Thymus (tissue), 11 donors: ENCODE results near the gene KCNK6. TPM values are rescaled to one million over a fixed set of nuclear protein-coding genes. Genes with fewer than 3 reads are reported as not detected.

ENCODE experiments used
- DNase-seq, 9 donors: peaks; one replicate each; pipeline ENCODE4 v3.0.0-alpha.2; 2013; ENCODE audit warnings: low spot score in 9 of 9, low read depth in 6 of 9, missing footprints in 1 of 9
- H3K27ac ChIP-seq, 2 donors: one replicate each; pipeline ENCODE4 v1.5.1; 2013; ENCODE audit warnings: control low read depth in 1 of 2, low read depth in 1 of 2, low read length in 1 of 2, mild to moderate bottlenecking in 1 of 2, moderate library complexity in 1 of 2
- H3K27me3 ChIP-seq, 2 donors: one replicate each; pipeline ENCODE4 v1.5.1; 2013; ENCODE audit warnings: low read length in 1 of 2; ENCODE audit not compliant: control insufficient read depth in 2 of 2, insufficient read depth in 1 of 2
- H3K36me3 ChIP-seq, 2 donors: one replicate each; pipeline ENCODE4 v1.5.1; 2013; ENCODE audit warnings: low read length in 1 of 2, mild to moderate bottlenecking in 1 of 2, moderate library complexity in 1 of 2; ENCODE audit not compliant: control insufficient read depth in 2 of 2, insufficient read depth in 2 of 2
- H3K4me1 ChIP-seq, 2 donors: one replicate each; pipeline ENCODE4 v1.5.1; 2013; ENCODE audit warnings: low read length in 2 of 2; ENCODE audit not compliant: control insufficient read depth in 2 of 2, insufficient read depth in 2 of 2
- H3K4me3 ChIP-seq, 2 donors: one replicate each; pipeline ENCODE4 v1.5.1; 2013; ENCODE audit warnings: low read length in 2 of 2, control low read depth in 1 of 2, mild to moderate bottlenecking in 1 of 2
- H3K9me3 ChIP-seq, 2 donors: one replicate each; pipeline ENCODE4 v1.5.1; 2013; ENCODE audit warnings: low read length in 1 of 2, mild to moderate bottlenecking in 1 of 2; ENCODE audit not compliant: control insufficient read depth in 2 of 2, insufficient read depth in 1 of 2
- WGBS: extraction: QIAGEN DNeasy Blood & Tissue Kit; methylation state at CpG from one replicate; pipeline ENCODE4 v1.1.7; 2013; 5-methylcytosine and 5-hydroxymethylcytosine counted together
- polyA plus RNA-seq: library from polyadenylated mRNA; stranded (reverse); fragments of 200-250 nt; gene quantifications from one replicate; pipeline ENCODE4 v1.2.3, GENCODE V29; 2013
- total RNA-seq: library from RNA; stranded (reverse); fragments of 120-200 nt; gene quantifications from one replicate; pipeline ENCODE4 v1.2.4, GENCODE V29; 2013
- donor health status: healthy.

Gene KCNK6
- total and polyA plus RNA-seq, 2 donors: 3.4 to 5.2 TPM

- Histone ChIP-seq H3K27ac (peak within 1 kb of the TSS; percentile 83 to 84), H3K4me1 (peaks cover 11 to 36% of the 10 kb centered on the region in 2 donors), H3K9me3 (no peaks in the 10 kb centered on the region), H3K4me3 (peak within 1 kb of the TSS; percentile 69 to 70), H3K27me3 (peaks cover 3 to 28% of the 10 kb centered on the region in 2 donors), H3K36me3 (no peaks in the 10 kb centered on the region)
- 1% methylated on average over 64 of the region's 64 CpGs for WGBS
- DNase-seq: peak; percentile 82 to 97 (median 90)
Observed at GRCh38 chr19:38315657-38316476, 3.8 kb upstream of the KCNK6 start, which contains the start of gene YIF1B. Gene YIF1B (minus strand): TSS chr19:38315947. CDS start chr19:38315917, 30 bp downstream.

- DNase-seq: no peak
- H3K27ac ChIP-seq: peak overlapping the region; percentile 82 to 84
- WGBS: 26% methylated on average over 8 of the region's 8 CpGs
- peaks cover 0 to under 1% of the 10 kb centered on the region in 2 donors for H3K9me3 ChIP-seq
- H3K36me3 ChIP-seq: no peaks in the 10 kb centered on the region
- H3K27me3 ChIP-seq: peaks cover 3 to 35% of the 10 kb centered on the region in 2 donors
- H3K4me3 ChIP-seq: peak overlapping the region; percentile 48 to 69
- peaks cover 11 to 39% of the 10 kb centered on the region in 2 donors for H3K4me1 ChIP-seq
Observed at GRCh38 chr19:38316477-38317067, 3.1 kb upstream of the KCNK6 start.

- Histone ChIP-seq H3K9me3 (peaks cover 0 to 1% of the 10 kb centered on the region in 2 donors), H3K4me3 (peak overlapping the region; percentile 6 to 30), H3K27me3 (peaks cover 3 to 37% of the 10 kb centered on the region in 2 donors), H3K36me3 (no peaks in the 10 kb centered on the region), H3K4me1 (peaks cover 11 to 39% of the 10 kb centered on the region in 2 donors), H3K27ac (peak overlapping the region; percentile 64 to 84)
- peak in 5 of 9 donors; percentile 22 to 67 (median 38) for DNase-seq
- 5% methylated on average over 11 of the region's 11 CpGs for WGBS
Observed at GRCh38 chr19:38317104-38317612, 2.5 kb upstream of the KCNK6 start.

- H3K4me1 ChIP-seq: peaks cover 11 to 39% of the 10 kb centered on the region in 2 donors
- H3K4me3 ChIP-seq: no peak overlapping the region
- 75% methylated on average over 6 of the region's 6 CpGs for WGBS
- peaks cover 0 to 1% of the 10 kb centered on the region in 2 donors for H3K9me3 ChIP-seq
- peaks cover 3 to 37% of the 10 kb centered on the region in 2 donors for H3K27me3 ChIP-seq
- H3K27ac ChIP-seq: no peak overlapping the region
- H3K36me3 ChIP-seq: no peaks in the 10 kb centered on the region
- DNase-seq: no peak
Observed at GRCh38 chr19:38318660-38319059, 985 bp upstream of the KCNK6 start.

GRCh38 chr19:38320969-38321339 is 1.3 kb downstream of the KCNK6 start:
- no peak overlapping the region for H3K27ac ChIP-seq
- peaks cover 9 to 35% of the 10 kb centered on the region in 2 donors for H3K4me1 ChIP-seq
- no peak overlapping the region for H3K4me3 ChIP-seq

GRCh38 chr19:38321646-38322196 is 2.1 kb downstream of the KCNK6 start:
- Histone ChIP-seq H3K27me3 (peaks cover 3 to 37% of the 10 kb centered on the region in 2 donors), H3K4me3 (no peak overlapping the region), H3K4me1 (peaks cover 8 to 27% of the 10 kb centered on the region in 2 donors), H3K27ac (peak overlapping the region in 1 of 2 donors; percentile 11), H3K36me3 (peaks cover 0 to 2% of the 10 kb centered on the region in 2 donors), H3K9me3 (peaks cover 0 to 1% of the 10 kb centered on the region in 2 donors)
- DNase-seq: no peak
- 90% methylated on average over 11 of the region's 11 CpGs for WGBS

More at GRCh38 chr19:38320969-38321339, 1.3 kb downstream of the KCNK6 start:
- Histone ChIP-seq H3K9me3 (peaks cover 0 to 1% of the 10 kb centered on the region in 2 donors), H3K27me3 (peaks cover 3 to 37% of the 10 kb centered on the region in 2 donors), H3K36me3 (no peaks in the 10 kb centered on the region)
- no peak for DNase-seq
- WGBS: 96% methylated on average over 3 of the region's 3 CpGs

DNA sequence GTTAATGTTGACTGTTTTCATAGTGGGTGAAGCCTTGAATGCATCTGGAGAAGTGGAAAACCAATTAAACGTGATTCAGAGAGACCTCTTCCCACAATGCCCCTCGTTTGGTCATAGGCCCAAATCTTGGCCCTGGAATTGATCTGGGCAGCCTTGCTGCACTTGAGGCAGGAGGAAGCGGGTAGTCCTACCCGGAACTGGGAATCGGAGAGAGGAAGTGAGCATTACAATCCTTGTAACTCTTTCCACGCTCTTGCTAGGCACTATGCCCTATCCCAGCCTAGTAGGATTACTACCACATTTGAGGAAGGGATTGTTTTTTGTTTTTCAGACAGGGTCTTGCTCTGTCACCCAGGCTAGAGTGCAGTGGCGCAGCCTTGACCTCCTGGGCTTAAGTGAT is 3.6 kb downstream of the KCNK6 start:
- Histone ChIP-seq H3K9me3 (peaks cover 0 to 1% of the 10 kb centered on the region in 2 donors), H3K27me3 (peaks cover 3 to 35% of the 10 kb centered on the region in 2 donors), H3K4me3 (no peak overlapping the region), H3K4me1 (peaks cover 2 to 19% of the 10 kb centered on the region in 2 donors), H3K36me3 (peaks cover 0 to 10% of the 10 kb centered on the region in 2 donors), H3K27ac (peak overlapping the region in 1 of 2 donors; percentile 3)
- DNase-seq: no peak
- 93% methylated on average over 7 of the region's 7 CpGs for WGBS

GRCh38 chr19:38324431-38324830 is 4.8 kb downstream of the KCNK6 start:
- peaks cover 2 to 9% of the 10 kb centered on the region in 2 donors for H3K4me1 ChIP-seq
- peaks cover 0 to 1% of the 10 kb centered on the region in 2 donors for H3K9me3 ChIP-seq
- H3K4me3 ChIP-seq: no peak overlapping the region
- WGBS: 94% methylated on average over 4 of the region's 4 CpGs
- no peak for DNase-seq
- H3K27ac ChIP-seq: no peak overlapping the region
- peaks cover 3 to 24% of the 10 kb centered on the region in 2 donors for H3K27me3 ChIP-seq
- peaks cover 0 to 10% of the 10 kb centered on the region in 2 donors for H3K36me3 ChIP-seq
